NCI-H187 (cell line): ENCODE measurements around the gene GDF10.

Source experiments
- DNase-seq, 2 experiments: peaks; one replicate each; lab custom pipeline; 2025; lab: John Stamatoyannopoulos, UW

The GDF10 gene

DNA sequence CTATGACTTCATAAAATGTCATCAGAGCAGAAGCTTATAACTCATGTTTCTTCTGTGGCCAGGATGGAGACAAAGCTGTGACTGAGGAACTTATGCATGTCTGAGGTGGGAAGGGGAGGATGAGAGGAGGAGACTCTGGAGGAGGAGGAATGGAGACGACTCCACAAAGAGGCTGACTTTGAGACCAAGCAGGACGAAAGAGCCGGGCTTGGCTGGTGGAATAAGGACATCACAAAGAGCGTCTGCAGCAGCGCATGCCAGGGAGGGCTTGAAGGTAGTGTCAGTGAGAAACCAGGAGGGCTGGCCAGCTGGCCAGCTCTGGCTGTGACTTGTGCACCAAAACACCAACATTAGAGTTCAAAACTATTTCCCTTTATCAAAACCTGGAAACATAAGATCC lies 16.1 kb downstream of the GDF10 start:
- DNase-seq = no peak

DNA sequence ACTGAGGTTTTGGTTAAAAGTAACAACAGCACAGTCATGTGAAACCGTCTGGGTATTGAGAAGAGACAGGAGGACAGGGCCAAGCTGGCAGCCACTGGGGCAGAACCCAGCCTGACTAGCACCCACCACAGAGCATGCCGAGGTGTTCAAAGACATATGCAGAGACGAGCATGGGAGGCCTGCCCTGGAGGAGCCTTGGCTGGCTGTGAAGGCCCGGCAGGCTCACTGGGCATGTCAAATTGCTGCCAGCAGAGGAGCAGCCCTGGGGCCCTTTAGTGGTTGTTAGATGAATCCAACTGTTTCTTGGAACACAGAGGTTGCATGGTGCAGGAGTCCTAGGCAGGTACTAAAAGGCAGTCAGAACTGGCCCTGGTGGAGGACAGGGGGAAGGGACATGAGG lies 17.3 kb downstream of the GDF10 start:
- no peak for DNase-seq

DNA sequence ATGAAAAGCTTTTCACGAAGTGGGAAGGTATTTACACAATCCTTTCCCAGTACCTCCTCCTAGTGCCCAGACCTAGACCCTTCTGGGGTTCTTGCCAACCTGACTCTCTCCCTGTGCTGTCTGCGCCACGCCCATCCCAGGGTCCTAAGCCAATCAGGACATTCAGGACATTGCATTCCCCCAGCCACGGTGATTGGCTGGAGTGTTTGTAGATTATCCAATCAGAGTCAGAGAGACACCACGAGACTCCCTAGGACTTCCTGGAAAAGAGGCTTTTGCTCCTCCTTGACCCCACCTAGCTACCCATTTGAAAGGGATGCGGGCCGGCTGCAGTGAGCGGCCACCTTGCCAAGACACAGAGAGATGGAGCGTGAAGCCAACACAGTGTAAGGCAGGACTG lies 18.7 kb downstream of the GDF10 start:
- no peak for DNase-seq

DNA sequence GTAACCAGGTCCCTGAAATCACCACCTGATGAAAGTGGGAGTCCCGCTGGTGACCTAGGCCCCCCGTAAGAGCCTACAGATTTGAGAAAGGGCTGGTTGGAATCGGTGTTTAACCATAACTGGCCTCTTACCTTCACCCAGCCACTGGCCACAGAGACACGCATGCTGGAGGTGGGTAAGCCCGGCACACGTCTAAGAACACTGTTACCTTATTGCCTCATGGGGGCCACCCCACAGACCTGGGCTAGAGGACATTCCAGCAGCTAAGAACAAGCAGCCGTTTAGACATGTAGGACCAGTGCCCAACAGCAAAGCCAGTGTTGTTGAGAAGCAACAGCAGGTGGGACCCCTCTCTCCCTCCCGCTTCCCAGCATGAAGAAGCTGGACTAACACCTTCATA lies 19.8 kb downstream of the GDF10 start:
- DNase-seq = no peak

DNA sequence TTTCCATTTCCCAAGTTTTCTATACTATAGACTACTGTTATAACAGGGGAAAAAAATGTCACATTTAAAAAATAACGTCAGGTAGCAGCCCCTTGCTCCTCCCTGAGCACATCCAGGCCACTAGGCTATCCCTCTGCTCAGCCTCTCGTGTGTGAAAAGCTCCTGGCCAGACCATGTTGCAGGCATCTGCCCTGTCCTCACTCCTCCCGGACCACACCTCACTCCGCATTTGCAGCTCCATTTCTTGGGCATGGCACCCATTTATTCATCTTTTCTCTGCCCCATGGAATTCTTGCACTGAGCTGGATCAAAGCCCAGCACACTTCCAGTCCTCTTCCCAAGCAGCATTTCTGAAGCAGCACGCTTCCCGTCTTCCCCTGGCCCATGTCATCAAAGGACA lies 20.8 kb downstream of the GDF10 start:
- DNase-seq = no peak

DNA sequence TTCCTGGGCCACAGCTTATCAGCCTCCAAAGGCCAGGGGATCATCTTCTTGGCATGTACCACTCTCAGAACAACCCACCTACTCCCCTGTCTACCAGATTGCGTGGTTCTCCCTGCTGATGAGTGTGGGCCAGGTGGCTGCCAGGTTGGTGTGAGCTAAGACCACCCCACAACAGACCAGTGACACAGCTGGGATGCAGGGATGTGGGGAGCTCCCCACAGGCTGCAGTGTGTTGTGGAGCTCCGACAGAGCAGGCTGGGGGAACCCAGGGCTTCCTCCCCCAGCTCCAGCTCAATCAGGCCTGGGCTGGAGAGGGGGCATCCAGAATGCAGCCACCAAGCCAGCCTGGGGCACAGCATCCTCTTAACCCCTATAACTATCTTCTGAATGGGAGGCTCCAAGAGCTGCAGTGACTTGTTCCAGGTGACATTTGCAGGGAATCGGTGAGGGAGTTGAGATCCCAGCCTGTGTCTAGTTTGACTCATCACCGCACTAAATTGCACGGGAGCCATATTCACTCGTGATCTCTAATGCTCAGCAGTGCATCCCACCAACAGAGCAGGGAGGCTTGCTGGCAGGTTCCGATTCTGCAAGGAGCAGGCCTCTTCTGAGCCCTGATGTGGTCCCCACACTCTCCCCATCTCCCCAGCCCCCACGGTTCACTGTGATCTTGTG lies 21.7 kb downstream of the GDF10 start:
- no peak for DNase-seq

DNA sequence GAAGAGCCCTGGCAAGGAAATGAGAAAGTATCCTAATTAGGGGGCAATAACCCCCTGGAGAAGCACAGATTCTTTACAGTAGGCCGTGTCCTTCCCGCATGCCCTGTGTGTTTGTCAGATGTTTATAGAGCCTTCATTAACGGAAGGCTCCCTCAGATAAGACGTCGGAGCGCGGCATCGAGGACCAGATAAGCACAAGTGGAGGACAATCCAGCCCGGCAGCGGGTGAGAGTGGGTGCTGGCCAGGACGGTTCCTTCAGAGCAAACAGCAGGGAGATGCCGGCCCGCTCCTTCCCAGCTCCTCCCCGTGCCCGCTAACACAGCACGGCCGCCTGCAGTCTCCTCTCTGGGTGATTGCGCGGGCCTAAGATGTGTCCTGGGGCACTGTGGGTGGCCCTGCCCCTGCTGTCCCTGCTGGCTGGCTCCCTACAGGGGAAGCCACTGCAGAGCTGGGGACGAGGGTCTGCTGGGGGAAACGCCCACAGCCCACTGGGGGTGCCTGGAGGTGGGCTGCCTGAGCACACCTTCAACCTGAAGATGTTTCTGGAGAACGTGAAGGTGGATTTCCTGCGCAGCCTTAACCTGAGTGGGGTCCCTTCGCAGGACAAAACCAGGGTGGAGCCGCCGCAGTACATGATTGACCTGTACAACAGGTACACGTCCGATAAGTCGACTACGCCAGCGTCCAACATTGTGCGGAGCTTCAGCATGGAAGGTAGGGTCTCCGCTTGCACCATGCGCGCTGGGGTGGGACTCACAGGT lies 22.5 kb downstream of the GDF10 start, which contains the start of gene GDF2:
GDF2 (plus strand) TSS at position 155 of the 762 bp plus-strand sequence; CDS start at position 370, 215 bp downstream.
- no peak for DNase-seq

DNA sequence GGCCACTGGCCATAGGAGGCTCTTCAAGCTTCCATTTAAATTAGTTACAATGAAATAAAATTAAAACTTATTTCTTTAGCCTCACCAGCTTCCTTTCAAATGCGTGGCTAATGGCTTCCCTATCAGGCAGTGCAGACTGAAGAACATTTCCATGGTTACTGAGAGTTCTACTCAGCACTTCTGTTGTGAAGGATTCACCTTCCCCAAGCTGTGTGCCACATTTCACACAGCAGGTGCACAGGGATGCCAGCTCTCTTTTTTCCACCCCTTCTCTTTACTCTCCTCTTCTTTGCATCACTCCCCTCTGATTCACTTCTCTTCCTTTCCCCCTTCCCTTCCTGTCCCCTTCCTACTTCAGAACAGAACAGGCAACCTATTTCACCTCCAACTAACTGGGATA lies 23.1 kb downstream of the GDF10 start:
- no peak for DNase-seq

DNA sequence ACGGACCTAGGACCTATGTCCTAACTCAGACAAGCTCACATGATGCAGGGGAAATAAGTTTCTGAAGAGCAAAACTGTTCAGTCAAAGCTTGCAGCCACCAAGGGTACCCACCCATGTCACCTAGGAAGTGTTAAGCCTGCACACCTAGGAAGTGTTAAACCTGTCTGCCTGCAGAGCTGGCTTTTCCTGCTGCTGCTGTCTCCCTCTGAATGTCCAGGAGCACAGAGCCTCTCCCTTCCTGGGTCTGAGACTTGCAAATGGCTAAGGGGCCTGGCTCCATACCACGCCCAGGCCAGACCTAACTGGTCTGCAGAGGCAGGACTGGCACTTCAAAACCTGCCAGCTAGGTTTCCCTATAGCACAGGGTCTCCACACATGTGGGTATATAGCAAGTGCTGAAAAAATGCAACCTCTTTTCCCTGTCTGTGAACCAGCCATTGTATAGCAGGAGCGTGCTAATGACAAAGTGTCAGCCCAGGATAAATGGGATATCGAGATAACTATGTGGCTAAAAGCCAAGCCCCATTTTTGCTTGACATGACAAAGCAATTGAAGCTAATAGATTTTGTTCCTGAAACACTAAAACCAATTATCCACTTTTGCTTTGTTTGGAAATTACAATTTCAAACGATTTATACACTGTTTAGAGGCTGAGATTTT lies 23.8 kb downstream of the GDF10 start:
- no peak for DNase-seq

DNA sequence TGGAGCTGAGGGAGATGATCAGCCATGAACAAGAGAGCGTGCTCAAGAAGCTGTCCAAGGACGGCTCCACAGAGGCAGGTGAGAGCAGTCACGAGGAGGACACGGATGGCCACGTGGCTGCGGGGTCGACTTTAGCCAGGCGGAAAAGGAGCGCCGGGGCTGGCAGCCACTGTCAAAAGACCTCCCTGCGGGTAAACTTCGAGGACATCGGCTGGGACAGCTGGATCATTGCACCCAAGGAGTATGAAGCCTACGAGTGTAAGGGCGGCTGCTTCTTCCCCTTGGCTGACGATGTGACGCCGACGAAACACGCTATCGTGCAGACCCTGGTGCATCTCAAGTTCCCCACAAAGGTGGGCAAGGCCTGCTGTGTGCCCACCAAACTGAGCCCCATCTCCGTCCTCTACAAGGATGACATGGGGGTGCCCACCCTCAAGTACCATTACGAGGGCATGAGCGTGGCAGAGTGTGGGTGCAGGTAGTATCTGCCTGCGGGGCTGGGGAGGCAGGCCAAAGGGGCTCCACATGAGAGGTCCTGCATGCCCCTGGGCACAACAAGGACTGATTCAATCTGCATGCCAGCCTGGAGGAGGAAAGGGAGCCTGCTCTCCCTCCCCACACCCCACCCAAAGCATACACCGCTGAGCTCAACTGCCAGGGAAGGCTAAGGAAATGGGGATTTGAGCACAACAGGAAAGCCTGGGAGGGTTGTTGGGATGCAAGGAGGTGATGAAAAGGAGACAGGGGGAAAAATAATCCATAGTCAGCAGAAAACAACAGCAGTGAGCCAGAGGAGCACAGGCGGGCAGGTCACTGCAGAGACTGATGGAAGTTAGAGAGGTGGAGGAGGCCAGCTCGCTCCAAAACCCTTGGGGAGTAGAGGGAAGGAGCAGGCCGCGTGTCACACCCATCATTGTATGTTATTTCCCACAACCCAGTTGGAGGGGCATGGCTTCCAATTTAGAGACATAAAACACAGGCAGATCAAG lies 25.6 kb downstream of the GDF10 start:
- no peak for DNase-seq

DNA sequence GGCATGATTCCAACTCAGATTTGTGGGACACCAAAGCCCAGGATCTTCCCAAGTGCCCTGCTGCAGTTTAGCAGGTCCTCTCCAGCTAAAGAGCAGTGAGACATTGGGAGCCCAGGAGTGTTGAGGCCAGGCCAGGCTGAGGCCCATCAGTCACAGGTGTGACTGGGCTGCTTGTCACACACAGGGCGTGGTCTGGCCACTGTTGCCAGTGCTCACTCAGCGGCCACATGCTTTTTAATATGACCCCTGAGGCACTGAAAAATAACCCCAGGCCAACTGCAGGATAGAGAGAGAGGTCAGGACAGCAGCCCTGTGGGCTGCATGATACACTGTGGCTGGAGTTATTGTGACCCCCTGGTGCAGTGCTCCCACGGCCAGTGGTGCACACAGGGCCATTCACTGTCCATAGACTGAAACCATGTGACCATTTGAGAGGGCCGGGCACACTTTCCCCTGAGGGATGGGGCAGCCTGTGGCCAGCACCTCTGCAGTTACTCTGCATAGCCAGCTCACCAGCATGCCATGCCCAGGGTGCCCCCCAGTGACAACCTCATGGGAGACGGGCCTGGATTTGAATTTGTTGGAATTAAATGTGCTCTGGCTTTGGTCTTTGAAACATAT lies 26.4 kb downstream of the GDF10 start:
- no peak for DNase-seq

DNA sequence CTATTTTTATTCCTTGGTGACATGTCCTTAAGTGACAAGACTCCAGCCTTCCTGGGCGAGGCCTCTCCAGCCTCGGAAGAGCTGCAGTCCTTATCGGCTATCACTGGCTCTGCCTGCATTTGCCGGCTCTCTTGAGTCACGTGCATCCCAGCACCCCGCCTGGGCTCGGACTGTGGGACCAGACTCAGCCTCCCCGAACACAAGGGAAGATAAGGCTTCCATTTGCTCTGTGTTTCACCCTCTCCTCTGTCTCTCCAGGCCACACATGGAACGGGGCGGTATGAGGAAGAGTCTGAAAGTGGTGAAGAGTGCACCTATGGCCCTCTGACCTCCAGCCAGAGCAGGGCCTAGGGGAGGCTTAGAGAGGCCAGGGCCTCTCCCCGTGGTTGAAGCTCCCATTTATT lies 26.9 kb downstream of the GDF10 start:
- DNase-seq = no peak

DNA sequence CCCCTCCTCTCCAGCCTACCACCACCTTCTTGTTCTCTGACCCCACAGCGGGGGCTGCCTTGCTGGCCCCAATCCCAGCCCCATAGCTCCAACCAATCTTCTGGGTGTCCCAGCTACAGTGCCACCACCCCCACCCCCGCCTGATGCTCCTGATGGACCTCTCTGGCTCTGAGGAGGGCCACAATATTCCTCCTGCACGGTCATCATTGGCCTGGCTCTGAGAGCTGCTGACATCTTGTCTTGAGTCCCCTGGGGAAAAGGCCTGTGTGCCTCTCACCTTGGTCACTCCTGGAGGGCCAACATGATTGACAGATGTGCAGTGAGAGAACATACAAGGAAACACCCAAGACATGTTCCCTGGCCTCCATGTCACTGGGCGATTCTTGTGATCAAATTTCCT lies 29.9 kb downstream of the GDF10 start:
- DNase-seq = no peak

DNA sequence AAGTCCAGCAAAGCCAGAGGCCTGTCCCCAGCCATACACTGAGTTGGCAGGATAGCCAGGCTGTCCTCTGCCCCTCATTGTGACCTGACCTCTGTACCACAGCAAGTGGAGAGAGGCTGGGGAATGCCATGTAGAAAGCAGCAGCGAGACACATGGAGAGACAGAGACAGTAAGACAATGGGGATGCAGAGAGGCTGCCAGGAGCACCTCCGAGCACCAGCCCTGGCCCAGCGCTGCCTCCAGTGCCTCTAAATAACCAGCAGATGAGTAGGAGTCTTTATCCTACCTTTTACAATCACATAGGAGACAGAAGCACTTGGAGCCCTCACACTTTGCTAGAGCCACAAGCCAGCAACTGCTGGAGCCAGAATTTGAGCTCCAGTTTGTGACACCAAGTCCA lies 30.4 kb downstream of the GDF10 start:
- no peak for DNase-seq

DNA sequence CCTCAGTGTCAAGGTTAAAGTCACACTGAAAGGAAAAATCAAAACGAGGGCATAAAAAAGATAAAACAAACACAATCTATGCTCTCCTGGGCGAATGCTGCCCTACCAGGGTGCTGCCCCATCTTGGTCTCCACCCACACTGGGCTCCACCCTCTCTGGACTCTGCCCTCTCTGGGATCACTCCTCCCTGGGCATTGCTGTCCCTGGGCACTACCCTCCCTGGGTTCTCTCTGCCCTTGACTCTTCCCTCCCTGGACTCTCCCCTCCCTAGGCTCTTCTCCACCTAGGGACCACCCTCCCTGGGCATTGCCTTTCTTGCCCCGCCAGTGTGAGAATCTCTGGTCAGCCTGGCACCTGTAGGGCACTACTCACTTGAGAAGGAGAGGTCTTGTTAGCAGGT lies 30.8 kb downstream of the GDF10 start:
- no peak for DNase-seq

DNA sequence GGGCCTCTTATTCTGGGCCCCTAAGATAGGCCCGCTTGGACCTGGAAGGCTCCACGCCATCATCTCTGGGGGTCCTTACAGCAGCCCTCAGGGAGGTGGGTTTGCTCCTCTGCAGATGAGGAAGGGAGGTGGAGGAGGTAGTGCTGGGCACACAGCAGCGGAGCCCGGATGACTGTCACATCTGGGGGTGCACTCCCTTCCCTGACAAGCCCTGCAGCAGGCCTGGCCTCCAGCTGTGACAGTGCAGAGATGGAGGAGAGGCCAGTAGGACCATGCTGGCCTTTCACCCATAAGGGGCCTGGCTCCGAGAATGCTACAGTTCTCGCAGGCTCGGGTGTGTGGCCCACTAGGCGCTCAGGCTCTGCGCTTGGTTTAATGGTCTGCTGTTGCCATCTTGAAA lies 31.5 kb downstream of the GDF10 start:
- DNase-seq = no peak

DNA sequence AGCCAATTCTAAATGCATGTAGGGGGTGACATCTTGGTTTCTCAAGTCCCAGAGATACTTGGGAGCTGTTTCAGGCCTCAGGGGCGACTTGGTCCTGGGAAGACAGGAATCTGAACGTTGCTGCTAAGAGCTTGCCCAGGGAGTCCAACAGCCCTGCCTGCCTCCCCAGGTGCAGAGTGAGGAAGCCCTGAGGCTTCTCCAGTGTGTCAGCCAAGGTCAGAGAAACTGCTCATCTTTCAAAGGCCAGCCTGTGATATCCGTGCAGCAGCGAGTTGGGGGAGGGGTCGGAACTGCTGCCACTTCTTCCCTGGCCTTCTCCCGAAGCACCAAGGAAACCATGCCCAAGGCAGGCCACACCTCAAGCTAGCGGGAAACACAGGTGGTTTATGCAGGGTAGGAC lies 32.0 kb downstream of the GDF10 start:
- DNase-seq = no peak

DNA sequence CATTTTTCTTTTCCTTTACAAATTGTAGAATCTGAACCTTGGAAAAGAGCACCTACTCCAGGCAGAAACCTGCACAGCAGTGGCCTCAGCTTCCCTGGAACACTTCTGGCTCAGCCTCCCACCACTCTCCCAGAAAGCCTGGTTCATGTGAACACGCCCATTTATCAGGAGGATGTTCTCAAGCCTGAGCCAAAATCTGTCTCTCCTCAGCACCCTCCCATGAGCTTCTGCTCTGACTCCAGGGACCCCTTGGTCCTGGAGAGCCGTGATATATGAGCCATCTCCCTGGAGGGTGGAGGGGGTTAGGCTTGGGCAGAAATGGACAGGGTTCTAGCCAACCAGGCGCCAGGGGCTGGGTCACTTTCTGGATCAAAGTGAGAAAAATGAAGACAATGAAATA lies 32.4 kb downstream of the GDF10 start:
- DNase-seq = no peak

DNA sequence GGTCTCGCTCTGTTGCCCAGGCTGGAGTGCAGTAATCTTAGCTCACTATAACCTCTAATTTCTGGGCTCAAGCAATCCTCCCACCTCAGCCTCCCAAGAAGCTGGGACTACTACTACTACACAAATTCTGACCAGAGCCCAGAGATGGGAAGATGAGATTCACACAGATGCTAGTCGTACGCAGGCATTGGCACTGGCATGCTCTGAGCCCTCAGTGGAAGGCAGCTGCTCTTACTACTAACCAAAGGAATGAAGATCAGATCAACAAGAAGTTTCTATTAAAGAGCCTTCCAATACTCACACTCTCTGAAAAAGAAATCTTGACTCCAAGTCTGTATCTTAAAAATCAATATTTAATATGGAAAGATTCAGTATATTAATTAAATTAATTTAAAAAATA lies 32.9 kb downstream of the GDF10 start:
- no peak for DNase-seq

DNA sequence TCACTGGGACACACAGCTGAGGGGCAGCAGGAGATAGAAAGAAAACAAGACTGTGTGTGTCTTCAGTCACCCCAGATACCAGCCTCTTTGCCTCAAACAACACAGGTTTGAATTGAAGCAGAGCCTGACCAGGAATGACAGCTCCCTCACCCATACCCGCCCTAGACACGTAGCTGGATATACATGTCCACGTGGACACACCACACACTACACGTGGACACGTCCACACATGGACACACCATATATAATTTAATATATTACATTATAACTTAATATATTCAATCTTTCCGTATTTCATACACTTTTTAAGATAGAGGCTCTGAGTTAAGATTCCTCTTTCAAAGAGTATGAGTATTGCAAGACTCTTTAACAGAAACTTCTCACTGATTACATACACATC lies 33.5 kb downstream of the GDF10 start:
- no peak for DNase-seq

DNA sequence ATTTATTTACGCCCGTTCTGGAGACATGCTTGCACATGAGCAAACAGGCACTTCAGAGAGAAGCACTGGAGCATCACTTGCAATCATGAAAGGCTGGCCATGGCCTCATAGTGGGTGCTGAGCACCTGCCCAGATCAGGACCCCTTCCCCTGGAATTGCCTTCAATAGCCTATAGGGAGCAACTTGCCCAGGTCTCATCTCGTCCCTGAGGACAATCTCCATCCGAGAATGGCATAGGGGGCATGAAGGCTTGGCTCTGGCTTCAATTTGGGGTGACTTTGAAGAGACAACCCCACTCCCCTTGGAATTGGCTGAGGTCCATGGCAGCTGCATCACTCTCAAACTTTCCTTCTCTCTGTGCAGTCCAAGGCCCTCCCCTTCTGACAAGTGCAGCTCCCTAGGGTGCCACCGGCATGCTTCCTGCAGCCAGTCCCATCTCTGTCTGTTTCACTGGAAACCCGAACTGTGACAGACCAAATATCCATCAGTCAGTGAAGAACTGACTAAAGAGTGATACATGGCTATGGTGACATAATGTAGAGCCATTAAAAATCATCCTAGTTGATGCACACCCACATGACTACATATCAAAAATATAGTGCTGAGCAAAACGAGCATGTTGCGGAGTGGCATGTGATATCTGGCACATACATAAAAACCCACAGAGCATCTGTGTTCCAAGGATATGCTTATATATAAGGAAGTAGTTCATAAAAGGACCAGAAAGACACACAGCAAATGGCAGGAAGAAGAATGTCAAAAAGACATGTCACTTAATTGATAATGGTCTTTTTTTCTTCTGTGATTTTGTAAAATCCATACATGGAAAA lies 34.7 kb downstream of the GDF10 start:
- DNase-seq = no peak
